ENCODE results near the gene PJA1.
A peak's percentile ranks its signal among the peaks of the same experiment; 100 is the strongest.

Gene PJA1, protein sequence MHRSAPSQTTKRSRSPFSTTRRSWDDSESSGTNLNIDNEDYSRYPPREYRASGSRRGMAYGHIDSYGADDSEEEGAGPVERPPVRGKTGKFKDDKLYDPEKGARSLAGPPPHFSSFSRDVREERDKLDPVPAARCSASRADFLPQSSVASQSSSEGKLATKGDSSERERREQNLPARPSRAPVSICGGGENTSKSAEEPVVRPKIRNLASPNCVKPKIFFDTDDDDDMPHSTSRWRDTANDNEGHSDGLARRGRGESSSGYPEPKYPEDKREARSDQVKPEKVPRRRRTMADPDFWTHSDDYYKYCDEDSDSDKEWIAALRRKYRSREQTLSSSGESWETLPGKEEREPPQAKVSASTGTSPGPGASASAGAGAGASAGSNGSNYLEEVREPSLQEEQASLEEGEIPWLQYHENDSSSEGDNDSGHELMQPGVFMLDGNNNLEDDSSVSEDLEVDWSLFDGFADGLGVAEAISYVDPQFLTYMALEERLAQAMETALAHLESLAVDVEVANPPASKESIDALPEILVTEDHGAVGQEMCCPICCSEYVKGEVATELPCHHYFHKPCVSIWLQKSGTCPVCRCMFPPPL

GRCh38 chrX:69165087-69165651, at the start of gene PJA1:
Gene PJA1, minus strand, starts transcription at chrX:69165453. Its CDS starts 2,380 bp downstream, at chrX:69163073.
- H3K9me3 ChIP-seq (ENCODE audit: control insufficient read depth in 5 of 5, low read length in 5 of 5): peaks cover 0 to 8% (median 6%) of the 10 kb centered on the region in 5 donors
- H3K27ac ChIP-seq (ENCODE audit: low read depth, low read length): peak within 1 kb of the TSS; percentile 61
- peaks cover 0 to 16% (median 4%) of the 10 kb centered on the region in 5 donors for H3K27me3 ChIP-seq (ENCODE audit: control insufficient read depth in 5 of 5, insufficient read depth in 4 of 5, low read length in 5 of 5)
- peak within 1 kb of the TSS; percentile 67 to 79 (median 75) for H3K4me3 ChIP-seq (ENCODE audit: low read depth in 1 of 5, low read length in 5 of 5)
- H3K36me3 ChIP-seq (ENCODE audit: control insufficient read depth in 5 of 5, insufficient read depth in 5 of 5, low read length in 5 of 5): peaks cover 0 to 18% (median 12%) of the 10 kb centered on the region in 5 donors
- peak within 1 kb of the TSS in 4 of 5 donors; percentile 12 to 79 (median 68) for H3K9ac ChIP-seq (ENCODE audit: low read length in 5 of 5)
- H3K4me1 ChIP-seq (ENCODE audit: control insufficient read depth in 5 of 5, insufficient read depth in 5 of 5, low read length in 5 of 5): peaks cover 1 to 18% (median 12%) of the 10 kb centered on the region in 5 donors

GRCh38 chrX:69214463-69214862, 49.2 kb upstream of the PJA1 start:
- Histone ChIP-seq H3K27ac (ENCODE audit: low read depth, low read length) (no peak overlapping the region), H3K4me1 (ENCODE audit: control insufficient read depth in 5 of 5, insufficient read depth in 5 of 5, low read length in 5 of 5) (peaks cover 0 to 19% (median 8%) of the 10 kb centered on the region in 5 donors), H3K9ac (ENCODE audit: low read length in 5 of 5) (no peak overlapping the region), H3K4me3 (ENCODE audit: low read depth in 1 of 5, low read length in 5 of 5) (no peak overlapping the region), H3K9me3 (ENCODE audit: control insufficient read depth in 5 of 5, low read length in 5 of 5) (peaks cover 0 to 4% (median 3%) of the 10 kb centered on the region in 5 donors), H3K36me3 (ENCODE audit: control insufficient read depth in 5 of 5, insufficient read depth in 5 of 5, low read length in 5 of 5) (no peaks in the 10 kb centered on the region), H3K27me3 (ENCODE audit: control insufficient read depth in 5 of 5, insufficient read depth in 4 of 5, low read length in 5 of 5) (peaks cover 0 to 46% (median 10%) of the 10 kb centered on the region in 5 donors)

DNA sequence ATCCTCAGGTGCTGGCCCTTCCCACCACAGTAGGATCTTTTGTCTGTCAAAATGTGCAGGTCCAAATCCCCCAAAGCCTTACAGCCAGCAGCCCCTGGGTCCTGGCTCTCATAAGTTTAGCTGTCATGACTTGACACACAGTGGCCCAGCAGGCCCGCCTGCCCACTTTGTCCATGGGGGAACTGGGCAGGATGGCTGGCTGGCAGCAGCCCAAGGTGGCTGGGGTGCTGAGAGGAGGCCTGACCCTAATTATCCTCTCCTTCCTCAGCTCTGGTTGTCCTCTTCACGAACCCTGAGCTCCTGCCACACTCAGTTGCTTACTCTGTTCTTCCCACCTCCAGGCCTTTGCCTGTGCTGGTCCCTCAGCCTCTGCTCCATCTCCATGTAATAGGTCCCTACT, 46.4 kb upstream of the PJA1 start:
- no peak overlapping the region for H3K9ac ChIP-seq (ENCODE audit: low read length in 5 of 5)
- no peaks in the 10 kb centered on the region for H3K36me3 ChIP-seq (ENCODE audit: control insufficient read depth in 5 of 5, insufficient read depth in 5 of 5, low read length in 5 of 5)
- peaks cover 0 to 13% (median 8%) of the 10 kb centered on the region in 5 donors for H3K4me1 ChIP-seq (ENCODE audit: control insufficient read depth in 5 of 5, insufficient read depth in 5 of 5, low read length in 5 of 5)
- peaks cover 0 to 36% (median 8%) of the 10 kb centered on the region in 5 donors for H3K27me3 ChIP-seq (ENCODE audit: control insufficient read depth in 5 of 5, insufficient read depth in 4 of 5, low read length in 5 of 5)
- H3K4me3 ChIP-seq (ENCODE audit: low read depth in 1 of 5, low read length in 5 of 5): no peak overlapping the region
- H3K9me3 ChIP-seq (ENCODE audit: control insufficient read depth in 5 of 5, low read length in 5 of 5): peaks cover 0 to 5% (median 4%) of the 10 kb centered on the region in 5 donors
- H3K27ac ChIP-seq (ENCODE audit: low read depth, low read length): no peak overlapping the region

- Histone ChIP-seq H3K36me3 (ENCODE audit: control insufficient read depth in 5 of 5, insufficient read depth in 5 of 5, low read length in 5 of 5) (no peaks in the 10 kb centered on the region), H3K27ac (ENCODE audit: low read depth, low read length) (no peak overlapping the region), H3K4me3 (ENCODE audit: low read depth in 1 of 5, low read length in 5 of 5) (no peak overlapping the region), H3K9me3 (ENCODE audit: control insufficient read depth in 5 of 5, low read length in 5 of 5) (peaks cover 0 to 5% (median 4%) of the 10 kb centered on the region in 5 donors), H3K4me1 (ENCODE audit: control insufficient read depth in 5 of 5, insufficient read depth in 5 of 5, low read length in 5 of 5) (peaks cover 0 to 8% (median 4%) of the 10 kb centered on the region in 5 donors), H3K27me3 (ENCODE audit: control insufficient read depth in 5 of 5, insufficient read depth in 4 of 5, low read length in 5 of 5) (peaks cover 0 to 38% (median 9%) of the 10 kb centered on the region in 5 donors), H3K9ac (ENCODE audit: low read length in 5 of 5) (no peak overlapping the region)
Measured at GRCh38 chrX:69210581-69210980, 45.3 kb upstream of the PJA1 start.

DNA sequence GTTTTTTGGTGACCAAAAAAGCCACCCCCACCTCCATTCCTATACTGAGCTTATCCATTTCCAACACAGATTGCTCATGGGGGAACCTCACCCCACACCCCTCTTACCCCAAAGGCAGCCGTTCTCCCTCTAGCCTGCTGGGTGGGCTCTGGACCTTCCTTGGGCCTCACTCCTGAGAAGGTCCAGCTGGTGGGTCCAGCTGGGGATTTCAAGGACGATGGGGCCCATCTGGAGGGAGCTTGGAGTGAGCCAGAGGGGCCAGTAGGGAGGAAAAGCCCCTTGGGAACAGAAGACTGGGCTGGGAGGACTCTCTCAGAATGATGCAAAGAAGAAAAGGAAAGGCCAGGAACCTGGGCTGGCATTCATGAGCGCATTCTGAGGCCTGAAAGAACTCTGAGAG, 42.0 kb upstream of the PJA1 start:
- peaks cover 0 to 32% (median 12%) of the 10 kb centered on the region in 5 donors for H3K27me3 ChIP-seq (ENCODE audit: control insufficient read depth in 5 of 5, insufficient read depth in 4 of 5, low read length in 5 of 5)
- no peak overlapping the region for H3K4me3 ChIP-seq (ENCODE audit: low read depth in 1 of 5, low read length in 5 of 5)
- peaks cover 0 to 8% (median 3%) of the 10 kb centered on the region in 5 donors for H3K4me1 ChIP-seq (ENCODE audit: control insufficient read depth in 5 of 5, insufficient read depth in 5 of 5, low read length in 5 of 5)
- no peaks in the 10 kb centered on the region for H3K36me3 ChIP-seq (ENCODE audit: control insufficient read depth in 5 of 5, insufficient read depth in 5 of 5, low read length in 5 of 5)
- H3K9me3 ChIP-seq (ENCODE audit: control insufficient read depth in 5 of 5, low read length in 5 of 5): peaks cover 0 to 7% (median 5%) of the 10 kb centered on the region in 5 donors
- no peak overlapping the region for H3K27ac ChIP-seq (ENCODE audit: low read depth, low read length)
- H3K9ac ChIP-seq (ENCODE audit: low read length in 5 of 5): no peak overlapping the region

DNA sequence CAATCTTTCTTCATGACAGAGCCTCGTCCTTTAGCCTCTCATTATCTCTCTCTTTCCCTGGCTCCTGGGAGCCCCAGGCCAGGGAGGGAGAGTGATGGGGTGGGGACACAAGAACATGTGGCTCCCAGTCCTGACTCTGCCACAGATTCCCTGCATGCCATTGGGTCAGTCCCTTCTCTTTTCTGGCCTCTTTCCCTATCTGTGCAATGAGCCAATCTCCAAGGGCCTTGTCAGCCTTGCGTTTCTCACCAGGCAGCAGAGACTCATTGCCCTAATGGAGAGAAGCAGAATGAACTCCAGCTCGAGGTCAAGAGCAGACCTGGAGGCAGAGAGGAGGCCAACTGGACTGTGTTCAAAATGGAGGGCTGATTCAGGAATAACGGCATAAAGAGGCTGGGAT, 38.4 kb upstream of the PJA1 start:
- Histone ChIP-seq H3K4me3 (ENCODE audit: low read depth in 1 of 5, low read length in 5 of 5) (no peak overlapping the region), H3K27me3 (ENCODE audit: control insufficient read depth in 5 of 5, insufficient read depth in 4 of 5, low read length in 5 of 5) (peaks cover 0 to 24% (median 20%) of the 10 kb centered on the region in 5 donors), H3K9ac (ENCODE audit: low read length in 5 of 5) (no peak overlapping the region), H3K27ac (ENCODE audit: low read depth, low read length) (no peak overlapping the region), H3K9me3 (ENCODE audit: control insufficient read depth in 5 of 5, low read length in 5 of 5) (peaks cover 0 to 6% (median 0%) of the 10 kb centered on the region in 5 donors), H3K4me1 (ENCODE audit: control insufficient read depth in 5 of 5, insufficient read depth in 5 of 5, low read length in 5 of 5) (no peaks in the 10 kb centered on the region), H3K36me3 (ENCODE audit: control insufficient read depth in 5 of 5, insufficient read depth in 5 of 5, low read length in 5 of 5) (no peaks in the 10 kb centered on the region)

GRCh38 chrX:69197690-69198089, 32.4 kb upstream of the PJA1 start:
- Histone ChIP-seq H3K27me3 (ENCODE audit: control insufficient read depth in 5 of 5, insufficient read depth in 4 of 5, low read length in 5 of 5) (peaks cover 0 to 43% (median 19%) of the 10 kb centered on the region in 5 donors), H3K9me3 (ENCODE audit: control insufficient read depth in 5 of 5, low read length in 5 of 5) (peaks cover 0 to 5% (median 0%) of the 10 kb centered on the region in 5 donors), H3K36me3 (ENCODE audit: control insufficient read depth in 5 of 5, insufficient read depth in 5 of 5, low read length in 5 of 5) (no peaks in the 10 kb centered on the region), H3K4me3 (ENCODE audit: low read depth in 1 of 5, low read length in 5 of 5) (no peak overlapping the region), H3K4me1 (ENCODE audit: control insufficient read depth in 5 of 5, insufficient read depth in 5 of 5, low read length in 5 of 5) (peaks cover 0 to 7% (median 0%) of the 10 kb centered on the region in 5 donors), H3K9ac (ENCODE audit: low read length in 5 of 5) (no peak overlapping the region), H3K27ac (ENCODE audit: low read depth, low read length) (no peak overlapping the region)

DNA sequence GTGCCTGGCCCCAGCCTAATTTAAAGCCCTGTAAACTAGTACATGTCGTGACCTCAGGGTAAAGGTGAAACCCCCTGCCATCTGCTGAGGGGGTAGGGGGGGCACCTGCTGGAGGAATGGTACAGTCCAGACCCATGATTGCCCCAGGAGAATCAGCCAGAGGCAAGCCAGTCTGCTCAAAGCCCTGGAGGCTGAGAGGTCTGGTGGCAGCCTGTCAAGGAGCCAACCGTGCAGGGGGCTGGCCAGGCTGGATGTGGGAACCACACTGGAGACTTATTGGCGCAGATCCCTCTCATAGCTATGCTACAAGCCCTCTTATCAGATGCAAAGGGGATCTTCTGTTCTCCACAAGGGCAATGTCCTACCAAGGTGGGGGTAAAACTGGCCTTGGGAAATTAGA, 31.4 kb upstream of the PJA1 start:
- Histone ChIP-seq H3K27ac (ENCODE audit: low read depth, low read length) (no peak overlapping the region), H3K4me1 (ENCODE audit: control insufficient read depth in 5 of 5, insufficient read depth in 5 of 5, low read length in 5 of 5) (peaks cover 0 to 7% (median 0%) of the 10 kb centered on the region in 5 donors), H3K36me3 (ENCODE audit: control insufficient read depth in 5 of 5, insufficient read depth in 5 of 5, low read length in 5 of 5) (no peaks in the 10 kb centered on the region), H3K4me3 (ENCODE audit: low read depth in 1 of 5, low read length in 5 of 5) (no peak overlapping the region), H3K9me3 (ENCODE audit: control insufficient read depth in 5 of 5, low read length in 5 of 5) (no peaks in the 10 kb centered on the region), H3K9ac (ENCODE audit: low read length in 5 of 5) (no peak overlapping the region), H3K27me3 (ENCODE audit: control insufficient read depth in 5 of 5, insufficient read depth in 4 of 5, low read length in 5 of 5) (peaks cover 0 to 43% (median 19%) of the 10 kb centered on the region in 5 donors)

GRCh38 chrX:69195810-69196209, 30.6 kb upstream of the PJA1 start:
- Histone ChIP-seq H3K4me1 (ENCODE audit: control insufficient read depth in 5 of 5, insufficient read depth in 5 of 5, low read length in 5 of 5) (peaks cover 0 to 7% (median 0%) of the 10 kb centered on the region in 5 donors), H3K27me3 (ENCODE audit: control insufficient read depth in 5 of 5, insufficient read depth in 4 of 5, low read length in 5 of 5) (peaks cover 0 to 42% (median 21%) of the 10 kb centered on the region in 5 donors), H3K27ac (ENCODE audit: low read depth, low read length) (no peak overlapping the region), H3K9ac (ENCODE audit: low read length in 5 of 5) (no peak overlapping the region), H3K36me3 (ENCODE audit: control insufficient read depth in 5 of 5, insufficient read depth in 5 of 5, low read length in 5 of 5) (no peaks in the 10 kb centered on the region), H3K9me3 (ENCODE audit: control insufficient read depth in 5 of 5, low read length in 5 of 5) (no peaks in the 10 kb centered on the region), H3K4me3 (ENCODE audit: low read depth in 1 of 5, low read length in 5 of 5) (no peak overlapping the region)

Measured in subcutaneous abdominal adipose tissue (tissue), 5 donors.